Esophagus muscularis mucosa (tissue), 4 donors: ENCODE data around the gene ATG4C. TPM values are rescaled to one million over a fixed set of nuclear protein-coding genes. Genes with fewer than 3 reads are reported as not detected.
"Not testable (repeated sequence)": the region's sequence is repeated elsewhere in the genome, so short reads cannot be mapped to it uniquely, and the experiment has no call there.

Experiments used
- DNase-seq: peaks from one replicate; pipeline ENCODE4 v3.0.0-alpha.2; 2017; ENCODE audit errors: extremely low spot score
- H3K27ac ChIP-seq, 4 donors: fragments of 200-600 bp; sonication (generic); replicated peaks in 1 of 4; 1 replicate in 3 of 4; 2 replicates in 1 of 4; pipeline ENCODE4 v1.5.1; 2016 to 2019; ENCODE audit warnings: mild to moderate bottlenecking in 1 of 4
- H3K27me3 ChIP-seq, 4 donors: fragments of 200-600 bp; sonication (generic); one replicate each; pipeline versions ENCODE4 v1.5.1 to v1.6.0; 2016 to 2019
- H3K36me3 ChIP-seq, 4 donors: fragments of 200-600 bp; sonication (generic); one replicate each; pipeline ENCODE4 v1.5.1; 2016 to 2019
- H3K4me1 ChIP-seq, 4 donors: fragments of 200-600 bp; sonication (generic); one replicate each; pipeline ENCODE4 v1.5.1; 2016 to 2019
- H3K4me3 ChIP-seq, 4 donors: fragments of 200-600 bp; sonication (generic); 1 replicate in 2 of 4; 2 replicates in 2 of 4; pipeline ENCODE4 v1.5.1; 2016 to 2019; ENCODE audit warnings: mild to moderate bottlenecking in 4 of 4, moderate library complexity in 1 of 4
- H3K9me3 ChIP-seq, 4 donors: fragments of 200-600 bp; sonication (generic); 1 replicate in 3 of 4; 2 replicates in 1 of 4; pipeline ENCODE4 v1.5.1; 2016 to 2019
- CTCF ChIP-seq, 3 experiments: fragments of 200-600 bp in 2 of 3; fragments of 450-650 bp in 1 of 3; sonication (generic) in 2 of 3; IDR thresholded peaks; one replicate each; pipeline ENCODE4 v1.5.1; 2017 to 2019; ENCODE audit warnings: antibody characterized with exemption in 3 of 3, mild to moderate bottlenecking in 2 of 3, moderate library complexity in 1 of 3
- EP300 ChIP-seq: sonication (generic); formaldehyde crosslinking; IDR thresholded peaks from one replicate; pipeline ENCODE4 v1.6.1; 2017; ENCODE audit warnings: antibody characterized with exemption
- POLR2A ChIP-seq: fragments of 450-650 bp; IDR thresholded peaks from one replicate; pipeline ENCODE4 v1.6.1; 2017; ENCODE audit warnings: antibody characterized with exemption, moderate library complexity, mild to moderate bottlenecking, low read depth
- POLR2AphosphoS5 ChIP-seq, 2 donors: sonication (generic); formaldehyde crosslinking; IDR thresholded peaks; one replicate each; pipeline ENCODE4 v1.6.1; 2017; ENCODE audit warnings: antibody characterized with exemption in 2 of 2
- WGBS: methylation state at CpG from one replicate; pipeline ENCODE4 v1.1.5; 2018; 5-methylcytosine and 5-hydroxymethylcytosine counted together
- intact Hi-C: fragments of 100-400 bp; cut with DNase I; formaldehyde crosslinking; loops from one replicate; pipeline ENCODE4 v1.15.1; 2023
- total RNA-seq, 4 donors: library from RNA; depleted of rRNA; stranded (reverse); fragments of >200 nt; gene quantifications; one replicate each; pipeline versions ENCODE4 v1.1.0 to v1.2.1, GENCODE V29; 2016

ATG4C gene
- total RNA-seq, 4 donors from 2014 or later = 5.0 to 12.5 (median 8.3) TPM

- no peak for DNase-seq
- H3K4me3 ChIP-seq = no peak overlapping the region
- H3K27ac ChIP-seq = no peak overlapping the region
- no peaks in the 10 kb centered on the region for H3K27me3 ChIP-seq
- no peaks in the 10 kb centered on the region for H3K4me1 ChIP-seq
- intact Hi-C loops = no loop called here
- TF ChIP-seq POLR2AphosphoS5 (IDR thresholded peaks at IDR 0.05) = no peak
- 89% methylated on average over 2 of the region's 2 CpGs for WGBS
- peaks cover 0 to 28% (median 2%) of the 10 kb centered on the region in 4 donors for H3K36me3 ChIP-seq
- H3K9me3 ChIP-seq = peaks cover 0 to 3% (median 0%) of the 10 kb centered on the region in 4 donors
These were observed 43.0 kb downstream of the ATG4C start for GRCh38 chr1:62826901-62827300.

GRCh38 chr1:62827786-62828185 is 43.9 kb downstream of the ATG4C start:
- intact Hi-C loops, H3K27me3 ChIP-seq, DNase-seq, H3K27ac ChIP-seq, H3K4me3 ChIP-seq, H3K9me3 ChIP-seq, H3K4me1 ChIP-seq: not testable (repeated sequence)
- WGBS = 93% methylated on average over 2 of the region's 2 CpGs
- H3K36me3 ChIP-seq = peaks cover 0 to 33% (median 4%) of the 10 kb centered on the region in 4 donors

- Histone ChIP-seq H3K27ac (no peak overlapping the region), H3K4me3 (no peak overlapping the region), H3K27me3 (no peaks in the 10 kb centered on the region), H3K4me1 (no peaks in the 10 kb centered on the region), H3K36me3 (peaks cover 0 to 23% (median 8%) of the 10 kb centered on the region in 4 donors), H3K9me3 (peaks cover 0 to 3% (median 0%) of the 10 kb centered on the region in 4 donors)
- intact Hi-C loops = no loop called here
- no peak for DNase-seq
- TF ChIP-seq EP300 = no peak
- no peak for TF ChIP-seq POLR2AphosphoS5 (IDR thresholded peaks at IDR 0.05)
- TF ChIP-seq CTCF (IDR thresholded peaks at IDR 0.05) = no peak
- no peak for TF ChIP-seq POLR2A
- WGBS = 86% methylated on average over 5 of the region's 5 CpGs
These were observed 48.3 kb downstream of the ATG4C start for GRCh38 chr1:62832276-62832675.

- no peaks in the 10 kb centered on the region for H3K27me3 ChIP-seq
- TF ChIP-seq POLR2AphosphoS5 (IDR thresholded peaks at IDR 0.05) (no peak), CTCF (IDR thresholded peaks at IDR 0.05) (no peak), POLR2A (no peak), EP300 (no peak)
- H3K27ac ChIP-seq = no peak overlapping the region
- H3K4me1 ChIP-seq = no peaks in the 10 kb centered on the region
- H3K4me3 ChIP-seq = no peak overlapping the region
- WGBS = 97% methylated on average over 4 of the region's 4 CpGs
- H3K9me3 ChIP-seq = no peaks in the 10 kb centered on the region
- H3K36me3 ChIP-seq = peaks cover 0 to 17% (median 8%) of the 10 kb centered on the region in 4 donors
- intact Hi-C loops = no loop called here
- DNase-seq = no peak
These were observed 49.6 kb downstream of the ATG4C start for GRCh38 chr1:62833529-62833928.

GRCh38 chr1:62834400-62834961 is 50.5 kb downstream of the ATG4C start:
- WGBS = 88% methylated on average over 1 of the region's 1 CpG
- DNase-seq = no peak
- TF ChIP-seq CTCF (IDR thresholded peaks at IDR 0.05) (no peak), POLR2AphosphoS5 (IDR thresholded peaks at IDR 0.05) (no peak)

GRCh38 chr1:62836856-62837540 is 53.1 kb downstream of the ATG4C start:
- TF ChIP-seq EP300 = no peak
- no peak for TF ChIP-seq POLR2A
- no peak for TF ChIP-seq POLR2AphosphoS5 (IDR thresholded peaks at IDR 0.05)
- TF ChIP-seq CTCF (IDR thresholded peaks at IDR 0.05) = no peak

More at GRCh38 chr1:62834400-62834961, 50.5 kb downstream of the ATG4C start:
- Histone ChIP-seq H3K36me3 (peaks cover 0 to 17% (median 8%) of the 10 kb centered on the region in 4 donors), H3K27ac (no peak overlapping the region), H3K4me3 (no peak overlapping the region), H3K9me3 (no peaks in the 10 kb centered on the region), H3K4me1 (no peaks in the 10 kb centered on the region), H3K27me3 (no peaks in the 10 kb centered on the region)
- intact Hi-C loops = no loop called here

More at GRCh38 chr1:62836856-62837540, 53.1 kb downstream of the ATG4C start:
- no peak for DNase-seq
- intact Hi-C loops = no loop called here
- Histone ChIP-seq H3K36me3 (peaks cover 0 to 16% (median 6%) of the 10 kb centered on the region in 4 donors), H3K4me3 (no peak overlapping the region), H3K27ac (no peak overlapping the region), H3K9me3 (no peaks in the 10 kb centered on the region), H3K27me3 (no peaks in the 10 kb centered on the region), H3K4me1 (peaks cover 0 to 3% (median 0%) of the 10 kb centered on the region in 4 donors)
